ENCODE measurements around the gene PLCB1. TPM values are rescaled to one million over a fixed set of nuclear protein-coding genes. Genes with fewer than 3 reads are reported as not detected.

PLCB1 gene
- total RNA-seq, 1 donor from 2014 or later: 10.8 TPM

DNA sequence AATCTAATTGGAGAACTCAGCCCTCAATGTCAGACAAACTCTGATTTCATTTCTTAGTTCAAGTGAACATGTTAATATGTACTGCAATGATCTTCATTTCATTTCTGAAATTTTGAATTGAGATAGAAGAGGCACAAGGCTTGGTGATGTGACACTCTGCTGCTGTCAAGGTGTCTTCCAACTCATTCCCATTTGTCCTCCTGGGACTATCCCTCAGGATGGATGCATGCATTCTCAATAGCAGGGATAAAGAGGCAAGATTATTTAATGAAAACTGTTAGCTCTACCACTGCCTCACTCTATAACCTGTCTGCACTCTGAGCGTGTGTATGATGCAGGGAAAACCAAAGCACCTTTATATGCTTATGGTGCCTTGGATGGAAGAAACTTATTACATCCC is 78.7 kb downstream of the PLCB1 start:
- H3K4me1 Mint-ChIP-seq (ENCODE audit: low read depth): peaks cover 17% of the 10 kb centered on the region
- TF ChIP-seq, protein P1, sequence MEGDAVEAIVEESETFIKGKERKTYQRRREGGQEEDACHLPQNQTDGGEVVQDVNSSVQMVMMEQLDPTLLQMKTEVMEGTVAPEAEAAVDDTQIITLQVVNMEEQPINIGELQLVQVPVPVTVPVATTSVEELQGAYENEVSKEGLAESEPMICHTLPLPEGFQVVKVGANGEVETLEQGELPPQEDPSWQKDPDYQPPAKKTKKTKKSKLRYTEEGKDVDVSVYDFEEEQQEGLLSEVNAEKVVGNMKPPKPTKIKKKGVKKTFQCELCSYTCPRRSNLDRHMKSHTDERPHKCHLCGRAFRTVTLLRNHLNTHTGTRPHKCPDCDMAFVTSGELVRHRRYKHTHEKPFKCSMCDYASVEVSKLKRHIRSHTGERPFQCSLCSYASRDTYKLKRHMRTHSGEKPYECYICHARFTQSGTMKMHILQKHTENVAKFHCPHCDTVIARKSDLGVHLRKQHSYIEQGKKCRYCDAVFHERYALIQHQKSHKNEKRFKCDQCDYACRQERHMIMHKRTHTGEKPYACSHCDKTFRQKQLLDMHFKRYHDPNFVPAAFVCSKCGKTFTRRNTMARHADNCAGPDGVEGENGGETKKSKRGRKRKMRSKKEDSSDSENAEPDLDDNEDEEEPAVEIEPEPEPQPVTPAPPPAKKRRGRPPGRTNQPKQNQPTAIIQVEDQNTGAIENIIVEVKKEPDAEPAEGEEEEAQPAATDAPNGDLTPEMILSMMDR (IDR thresholded peaks at IDR 0.05): no peak
- H3K4me3 Mint-ChIP-seq (ENCODE audit: unreplicated experiment): no peak overlapping the region
- no peaks in the 10 kb centered on the region for H3K9me3 Mint-ChIP-seq (ENCODE audit: low read depth)
- no peak overlapping the region for H3K27ac Mint-ChIP-seq (ENCODE audit: unreplicated experiment)
- H3K27me3 Mint-ChIP-seq (ENCODE audit: low read depth): peaks cover 2% of the 10 kb centered on the region
- no peak for DNase-seq (ENCODE audit: low spot score)
- H3K36me3 Mint-ChIP-seq (ENCODE audit: low read depth): no peaks in the 10 kb centered on the region

- DNase-seq (ENCODE audit: low spot score): no peak
- no peaks in the 10 kb centered on the region for H3K9me3 Mint-ChIP-seq (ENCODE audit: low read depth)
- H3K4me1 Mint-ChIP-seq (ENCODE audit: low read depth): peaks cover 19% of the 10 kb centered on the region
- H3K27ac Mint-ChIP-seq (ENCODE audit: unreplicated experiment): no peak overlapping the region
- TF ChIP-seq, protein P1 (IDR thresholded peaks at IDR 0.05): no peak
- peaks cover 2% of the 10 kb centered on the region for H3K27me3 Mint-ChIP-seq (ENCODE audit: low read depth)
- no peaks in the 10 kb centered on the region for H3K36me3 Mint-ChIP-seq (ENCODE audit: low read depth)
- no peak overlapping the region for H3K4me3 Mint-ChIP-seq (ENCODE audit: unreplicated experiment)
Observed at GRCh38 chr20:8212286-8212685, 80.2 kb downstream of the PLCB1 start.

GRCh38 chr20:8213270-8213669 is 81.2 kb downstream of the PLCB1 start:
- Mint-ChIP-seq H3K27me3 (ENCODE audit: low read depth) (no peaks in the 10 kb centered on the region), H3K9me3 (ENCODE audit: low read depth) (no peaks in the 10 kb centered on the region), H3K36me3 (ENCODE audit: low read depth) (no peaks in the 10 kb centered on the region), H3K4me1 (ENCODE audit: low read depth) (peaks cover 28% of the 10 kb centered on the region), H3K4me3 (ENCODE audit: unreplicated experiment) (no peak overlapping the region), H3K27ac (ENCODE audit: unreplicated experiment) (no peak overlapping the region)
- DNase-seq (ENCODE audit: low spot score): no peak
- TF ChIP-seq, protein P1 (IDR thresholded peaks at IDR 0.05): no peak

DNA sequence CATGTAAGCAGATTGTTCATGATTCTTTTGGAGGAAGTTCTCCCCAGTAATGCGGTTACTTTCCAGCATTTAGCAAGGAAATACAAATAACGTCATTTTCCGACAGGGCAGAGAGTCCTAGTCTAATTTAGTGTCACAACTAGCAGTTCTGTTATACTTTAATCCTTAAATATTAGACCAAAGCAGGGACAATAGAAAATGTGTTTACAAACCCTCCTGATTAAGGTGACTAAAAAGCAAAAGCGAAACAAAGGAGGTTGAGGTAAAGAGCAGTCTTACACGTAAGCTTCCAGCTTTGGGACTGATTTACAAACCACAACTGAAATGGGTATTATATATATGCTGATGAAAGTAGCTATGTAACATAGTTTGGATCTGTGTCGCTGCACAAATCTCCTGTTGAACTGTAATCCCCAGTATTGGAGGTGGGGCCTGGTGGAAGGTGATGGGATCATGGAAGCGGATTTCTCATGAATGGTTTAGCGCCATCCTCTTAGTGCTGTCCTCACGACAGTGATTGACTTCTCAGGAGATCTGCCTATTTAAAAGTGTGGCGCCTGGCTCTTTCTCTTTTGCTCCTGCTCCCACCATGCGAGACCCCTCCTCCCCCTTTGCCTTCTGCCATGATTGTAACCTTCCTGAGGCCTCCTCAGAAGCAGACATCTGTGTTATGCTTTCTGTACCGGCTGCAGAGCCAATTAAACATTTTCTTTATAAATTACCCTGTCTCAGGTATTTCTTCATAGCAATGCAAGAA is 81.9 kb downstream of the PLCB1 start:
- Mint-ChIP-seq H3K4me1 (ENCODE audit: low read depth) (peaks cover 32% of the 10 kb centered on the region), H3K27ac (ENCODE audit: unreplicated experiment) (no peak overlapping the region), H3K36me3 (ENCODE audit: low read depth) (no peaks in the 10 kb centered on the region), H3K4me3 (ENCODE audit: unreplicated experiment) (no peak overlapping the region), H3K27me3 (ENCODE audit: low read depth) (no peaks in the 10 kb centered on the region), H3K9me3 (ENCODE audit: low read depth) (no peaks in the 10 kb centered on the region)
- no peak for DNase-seq (ENCODE audit: low spot score)
- TF ChIP-seq, protein P1 (IDR thresholded peaks at IDR 0.05): no peak

GRCh38 chr20:8215361-8215781 is 83.3 kb downstream of the PLCB1 start:
- Mint-ChIP-seq H3K4me1 (ENCODE audit: low read depth) (peaks cover 39% of the 10 kb centered on the region), H3K4me3 (ENCODE audit: unreplicated experiment) (no peak overlapping the region), H3K9me3 (ENCODE audit: low read depth) (no peaks in the 10 kb centered on the region), H3K27me3 (ENCODE audit: low read depth) (no peaks in the 10 kb centered on the region), H3K27ac (ENCODE audit: unreplicated experiment) (no peak overlapping the region), H3K36me3 (ENCODE audit: low read depth) (no peaks in the 10 kb centered on the region)
- TF ChIP-seq, protein P1 (IDR thresholded peaks at IDR 0.05): no peak
- no peak for DNase-seq (ENCODE audit: low spot score)

Data from chondrocyte (in vitro differentiated cells).